Natural killer cell (primary cell): ENCODE data around the gene USH1G. TPM values are rescaled to one million over a fixed set of nuclear protein-coding genes. Genes with fewer than 3 reads are reported as not detected.

ENCODE experiments used
- ATAC-seq, 3 donors: fragments of 150-1000 bp in 2 of 3; fragments of 200-7000 bp in 1 of 3; cut with Tn5 transposase; 1 replicate in 1 of 3; 2 replicates in 2 of 3; pipeline ENCODE4 v1.10.0; 2021; ENCODE audit warnings: mild to moderate bottlenecking in 2 of 3, moderate library complexity in 2 of 3
- DNase-seq, 2 donors: peaks; one replicate each; pipeline versions ENCODE4 v3.0.0 to v3.0.0-alpha.2; 2013 to 2021; ENCODE audit warnings: mixed read lengths in 1 of 2
- H3K27ac ChIP-seq: one replicate; pipeline ENCODE4 v1.5.1; 2013; ENCODE audit warnings: mild to moderate bottlenecking, low read length
- H3K27me3 ChIP-seq: one replicate; pipeline ENCODE4 v1.6.1; 2013; ENCODE audit warnings: low read length; ENCODE audit not compliant: control insufficient read depth, insufficient read depth
- H3K36me3 ChIP-seq: one replicate; pipeline ENCODE4 v1.6.1; 2013; ENCODE audit warnings: low read length; ENCODE audit not compliant: control insufficient read depth, insufficient read depth
- H3K4me1 ChIP-seq: one replicate; pipeline ENCODE4 v1.6.1; 2013; ENCODE audit warnings: low read length; ENCODE audit not compliant: control insufficient read depth, insufficient read depth
- H3K4me3 ChIP-seq: one replicate; pipeline ENCODE4 v1.5.1; 2013; ENCODE audit warnings: low read length
- H3K9me3 ChIP-seq: one replicate; pipeline ENCODE4 v1.6.1; 2013; ENCODE audit warnings: low read length; ENCODE audit not compliant: control insufficient read depth, insufficient read depth
- H3K27ac Mint-ChIP-seq, 2 donors: one replicate each; pipeline ENCODE4 v1.8.0; 2022; ENCODE audit warnings: mild to moderate bottlenecking in 2 of 2, mixed read lengths in 2 of 2, moderate library complexity in 1 of 2
- H3K27me3 Mint-ChIP-seq, 2 donors: one replicate each; pipeline ENCODE4 v1.8.0; 2022; ENCODE audit warnings: low read depth in 2 of 2, mixed read lengths in 2 of 2
- H3K36me3 Mint-ChIP-seq: one replicate; pipeline ENCODE4 v1.8.0; 2022; ENCODE audit warnings: mixed read lengths
- H3K4me1 Mint-ChIP-seq, 2 donors: one replicate each; pipeline ENCODE4 v1.8.0; 2022; ENCODE audit warnings: mixed read lengths in 2 of 2
- H3K4me3 Mint-ChIP-seq: one replicate; pipeline ENCODE4 v1.8.0; 2022; ENCODE audit warnings: mild to moderate bottlenecking, moderate library complexity, mixed read lengths
- H3K9me3 Mint-ChIP-seq, 2 donors: one replicate each; pipeline ENCODE4 v1.8.0; 2022; ENCODE audit warnings: mixed read lengths in 2 of 2
- CTCF ChIP-seq: fragments of 200-600 bp; IDR thresholded peaks from one replicate; pipeline ENCODE4 v1.8.0; 2022; ENCODE audit warnings: antibody characterized with exemption
- WGBS: methylation state at CpG from one replicate; pipeline ENCODE4 v1.1.7; 2013; ENCODE audit warnings: missing lambda C conversion rate; ENCODE audit not compliant: insufficient coverage; 5-methylcytosine and 5-hydroxymethylcytosine counted together
- intact Hi-C: fragments of 100-400 bp; cut with micrococcal nuclease; formaldehyde crosslinking; loops from one replicate; pipeline ENCODE4 v1.14.2; 2022
- total RNA-seq, 4 donors: library from RNA; stranded (reverse); fragments of 120-200 nt in 1 of 4; gene quantifications; one replicate each; pipeline versions ENCODE4 v1.2.3 to v1.2.4, GENCODE V29; 2013 to 2022

The USH1G gene
- total RNA-seq, 3 donors from 2014 or later (not counting 1 experiment from before 2014, with no cell fraction given): not detected

- intact Hi-C loops: no loop called here
Measured at GRCh38 chr17:74935048-74935447, 12.0 kb upstream of the USH1G start.

GRCh38 chr17:74930535-74931036, 7.5 kb upstream of the USH1G start:
- no peak overlapping the region for H3K4me3 ChIP-seq
- no peaks in the 10 kb centered on the region for H3K9me3 ChIP-seq
- ATAC-seq (no peak), DNase-seq (no peak)
- Mint-ChIP-seq H3K27ac (no peak overlapping the region), H3K4me3 (no peak overlapping the region), H3K9me3 (no peaks in the 10 kb centered on the region), H3K36me3 (no peaks in the 10 kb centered on the region), H3K4me1 (peaks cover 0 to 9% of the 10 kb centered on the region in 2 donors), H3K27me3 (peaks cover 33 to 71% of the 10 kb centered on the region in 2 donors)
- H3K27ac ChIP-seq: no peak overlapping the region
- no peaks in the 10 kb centered on the region for H3K4me1 ChIP-seq
- H3K27me3 ChIP-seq: peaks cover 18% of the 10 kb centered on the region
- no peak for TF ChIP-seq CTCF
- WGBS: 86% methylated on average over 24 of the region's 24 CpGs
- no peaks in the 10 kb centered on the region for H3K36me3 ChIP-seq
- intact Hi-C loops: no loop called here

More at GRCh38 chr17:74935048-74935447, 12.0 kb upstream of the USH1G start:
- Histone ChIP-seq H3K36me3 (no peaks in the 10 kb centered on the region), H3K4me3 (no peak overlapping the region), H3K4me1 (no peaks in the 10 kb centered on the region), H3K27me3 (peaks cover 20% of the 10 kb centered on the region), H3K27ac (no peak overlapping the region), H3K9me3 (no peaks in the 10 kb centered on the region)
- TF ChIP-seq CTCF: no peak
- no peak for ATAC-seq
- no peak overlapping the region for H3K4me3 Mint-ChIP-seq
- no peaks in the 10 kb centered on the region for H3K9me3 Mint-ChIP-seq
- no peak for DNase-seq
- 80% methylated on average over 2 of the region's 3 CpGs for WGBS
- H3K36me3 Mint-ChIP-seq: no peaks in the 10 kb centered on the region
- peaks cover 55 to 70% of the 10 kb centered on the region in 2 donors for H3K27me3 Mint-ChIP-seq
- H3K27ac Mint-ChIP-seq: no peak overlapping the region
- H3K4me1 Mint-ChIP-seq: peaks cover 0 to 6% of the 10 kb centered on the region in 2 donors

- intact Hi-C loops: no loop called here
- Histone ChIP-seq H3K36me3 (no peaks in the 10 kb centered on the region), H3K27me3 (peaks cover 28% of the 10 kb centered on the region), H3K4me3 (no peak overlapping the region), H3K9me3 (no peaks in the 10 kb centered on the region), H3K27ac (no peak overlapping the region), H3K4me1 (peaks cover 12% of the 10 kb centered on the region)
- Mint-ChIP-seq H3K27ac (no peak overlapping the region), H3K27me3 (peaks cover 41 to 68% of the 10 kb centered on the region in 2 donors), H3K9me3 (no peaks in the 10 kb centered on the region), H3K36me3 (no peaks in the 10 kb centered on the region), H3K4me1 (peaks cover 0 to 21% of the 10 kb centered on the region in 2 donors), H3K4me3 (no peak overlapping the region)
- WGBS: 80% methylated on average over 6 of the region's 6 CpGs
- TF ChIP-seq CTCF: no peak
- ATAC-seq: no peak
- DNase-seq: no peak
Measured at GRCh38 chr17:74928786-74929185, 5.7 kb upstream of the USH1G start.

- no peak overlapping the region for H3K27ac Mint-ChIP-seq
- H3K4me3 Mint-ChIP-seq: no peak overlapping the region
- H3K27me3 ChIP-seq: peaks cover 37% of the 10 kb centered on the region
- no peaks in the 10 kb centered on the region for H3K9me3 ChIP-seq
- H3K4me1 ChIP-seq: peaks cover 23% of the 10 kb centered on the region
- peaks cover 38% of the 10 kb centered on the region in 2 donors for H3K27me3 Mint-ChIP-seq
- H3K9me3 Mint-ChIP-seq: no peaks in the 10 kb centered on the region
- no peaks in the 10 kb centered on the region for H3K36me3 ChIP-seq
- TF ChIP-seq CTCF: no peak
- DNase-seq (no peak), ATAC-seq (no peak)
- H3K36me3 Mint-ChIP-seq: no peaks in the 10 kb centered on the region
- 77% methylated on average over 3 of the region's 3 CpGs for WGBS
- intact Hi-C loops: no loop called here
- no peak overlapping the region for H3K27ac ChIP-seq
- peaks cover 0 to 22% of the 10 kb centered on the region in 2 donors for H3K4me1 Mint-ChIP-seq
- no peak overlapping the region for H3K4me3 ChIP-seq
Measured at GRCh38 chr17:74925242-74925641, 2.2 kb upstream of the USH1G start.
